A549 (cell line): ENCODE results near the gene FAF1.

Source experiments
- BHLHE40 ChIP-seq: IDR thresholded peaks from 2 replicates; pipeline ENCODE4 v1.6.1; 2012; ENCODE audit warnings: low read depth, low read length, inconsistent platforms
- CHD4 ChIP-seq: fragments of 200-600 bp; sonication (generic); IDR thresholded peaks from 2 replicates; pipeline ENCODE4 v1.6.1; 2016; ENCODE audit warnings: antibody characterized with exemption, mild to moderate bottlenecking, borderline replicate concordance
- CTCF ChIP-seq: fragments of >200 bp; sonication (Bioruptor Twin); formaldehyde crosslinking; IDR thresholded peaks from 3 replicates; pipeline ENCODE4 v1.5.1; 2016
- POLR2A ChIP-seq: IDR thresholded peaks from 2 replicates; pipeline ENCODE4 v1.6.1; 2012; ENCODE audit warnings: mild to moderate bottlenecking, low read length
- POLR2AphosphoS2 ChIP-seq: conservative IDR thresholded peaks from 2 replicates; pipeline ENCODE4 v1.6.1; 2012; ENCODE audit warnings: low read length, improper control_type of control experiment, inconsistent platforms
- TF ChIP-seq, protein P1 (sequence below): IDR thresholded peaks from 2 replicates; pipeline ENCODE4 v1.6.1; 2012; ENCODE audit warnings: low read depth, borderline replicate concordance

DNA sequence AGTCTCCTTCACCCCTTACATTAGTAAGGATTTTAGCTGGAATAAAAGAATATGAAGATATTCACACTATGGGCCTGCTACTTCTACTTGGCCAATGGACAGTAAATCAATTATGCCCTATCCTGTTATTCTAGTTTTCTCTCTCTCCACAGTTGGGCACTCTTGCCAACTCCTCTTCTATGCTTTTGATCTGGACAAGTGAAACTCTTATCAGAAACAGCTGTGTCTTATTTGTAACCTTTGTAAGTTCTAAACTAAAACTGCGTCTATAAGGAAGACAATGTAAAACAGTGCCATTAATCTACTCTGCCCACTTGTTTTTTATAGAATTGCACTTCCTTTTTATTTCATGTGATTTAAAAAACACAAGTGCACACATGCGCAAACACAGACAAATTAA, 292.8 kb downstream of the FAF1 start:
- TF ChIP-seq CTCF (no peak), POLR2AphosphoS2 (no peak), CHD4 (no peak), POLR2A (no peak), BHLHE40 (no peak)
- TF ChIP-seq, protein P1, sequence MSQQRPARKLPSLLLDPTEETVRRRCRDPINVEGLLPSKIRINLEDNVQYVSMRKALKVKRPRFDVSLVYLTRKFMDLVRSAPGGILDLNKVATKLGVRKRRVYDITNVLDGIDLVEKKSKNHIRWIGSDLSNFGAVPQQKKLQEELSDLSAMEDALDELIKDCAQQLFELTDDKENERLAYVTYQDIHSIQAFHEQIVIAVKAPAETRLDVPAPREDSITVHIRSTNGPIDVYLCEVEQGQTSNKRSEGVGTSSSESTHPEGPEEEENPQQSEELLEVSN, result no peak
